Measurements from ENCODE around the gene PPP1R14B. TPM values are rescaled to one million over a fixed set of nuclear protein-coding genes. Genes with fewer than 3 reads are reported as not detected.
A peak's percentile ranks its signal among the peaks of the same experiment; 100 is the strongest.

The PPP1R14B gene
- total RNA-seq, 1 donor from 2014 or later = 76.5 TPM

DNA sequence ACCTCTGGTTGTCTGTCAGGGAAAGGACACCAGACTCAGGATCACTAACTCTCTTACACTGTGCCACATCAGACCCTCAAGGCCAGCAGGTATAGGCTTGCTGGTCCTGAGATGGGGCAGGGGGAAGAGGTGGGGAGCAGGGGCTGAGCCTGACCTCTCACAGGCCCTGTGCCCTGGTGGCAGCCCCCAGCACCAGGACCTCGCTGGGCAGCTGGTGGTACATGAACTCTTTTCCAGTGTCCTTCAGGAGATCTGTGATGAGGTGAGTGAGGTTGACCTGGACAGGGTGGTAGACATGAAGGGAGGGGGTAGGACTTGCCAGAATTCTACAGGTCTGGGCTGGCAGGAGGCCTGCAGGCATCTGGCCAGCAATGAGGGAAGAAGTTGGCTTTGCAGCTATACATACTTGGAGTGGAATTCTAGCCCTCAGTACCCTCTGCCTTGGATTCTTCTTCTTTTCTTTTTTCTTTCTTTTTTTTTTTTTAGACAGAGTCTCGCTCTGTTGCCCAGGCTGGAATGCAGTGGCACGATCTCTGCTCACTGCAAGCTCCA lies 19.3 kb downstream of the PPP1R14B start:
- Histone ChIP-seq H3K27ac (peak overlapping the region; percentile 93), H3K4me3 (peak overlapping the region; percentile 96), H3K4me1 (peaks cover 42% of the 10 kb centered on the region), H3K9me3 (no peaks in the 10 kb centered on the region), H3K36me3 (peaks cover 12% of the 10 kb centered on the region), H3K27me3 (no peaks in the 10 kb centered on the region)
- intact Hi-C loops (cut with DNase I) = no loop called here
- no peak for ATAC-seq
- TF ChIP-seq, protein P1, sequence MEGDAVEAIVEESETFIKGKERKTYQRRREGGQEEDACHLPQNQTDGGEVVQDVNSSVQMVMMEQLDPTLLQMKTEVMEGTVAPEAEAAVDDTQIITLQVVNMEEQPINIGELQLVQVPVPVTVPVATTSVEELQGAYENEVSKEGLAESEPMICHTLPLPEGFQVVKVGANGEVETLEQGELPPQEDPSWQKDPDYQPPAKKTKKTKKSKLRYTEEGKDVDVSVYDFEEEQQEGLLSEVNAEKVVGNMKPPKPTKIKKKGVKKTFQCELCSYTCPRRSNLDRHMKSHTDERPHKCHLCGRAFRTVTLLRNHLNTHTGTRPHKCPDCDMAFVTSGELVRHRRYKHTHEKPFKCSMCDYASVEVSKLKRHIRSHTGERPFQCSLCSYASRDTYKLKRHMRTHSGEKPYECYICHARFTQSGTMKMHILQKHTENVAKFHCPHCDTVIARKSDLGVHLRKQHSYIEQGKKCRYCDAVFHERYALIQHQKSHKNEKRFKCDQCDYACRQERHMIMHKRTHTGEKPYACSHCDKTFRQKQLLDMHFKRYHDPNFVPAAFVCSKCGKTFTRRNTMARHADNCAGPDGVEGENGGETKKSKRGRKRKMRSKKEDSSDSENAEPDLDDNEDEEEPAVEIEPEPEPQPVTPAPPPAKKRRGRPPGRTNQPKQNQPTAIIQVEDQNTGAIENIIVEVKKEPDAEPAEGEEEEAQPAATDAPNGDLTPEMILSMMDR (IDR thresholded peaks at IDR 0.05) = no peak
- DNase-seq = no peak

DNA sequence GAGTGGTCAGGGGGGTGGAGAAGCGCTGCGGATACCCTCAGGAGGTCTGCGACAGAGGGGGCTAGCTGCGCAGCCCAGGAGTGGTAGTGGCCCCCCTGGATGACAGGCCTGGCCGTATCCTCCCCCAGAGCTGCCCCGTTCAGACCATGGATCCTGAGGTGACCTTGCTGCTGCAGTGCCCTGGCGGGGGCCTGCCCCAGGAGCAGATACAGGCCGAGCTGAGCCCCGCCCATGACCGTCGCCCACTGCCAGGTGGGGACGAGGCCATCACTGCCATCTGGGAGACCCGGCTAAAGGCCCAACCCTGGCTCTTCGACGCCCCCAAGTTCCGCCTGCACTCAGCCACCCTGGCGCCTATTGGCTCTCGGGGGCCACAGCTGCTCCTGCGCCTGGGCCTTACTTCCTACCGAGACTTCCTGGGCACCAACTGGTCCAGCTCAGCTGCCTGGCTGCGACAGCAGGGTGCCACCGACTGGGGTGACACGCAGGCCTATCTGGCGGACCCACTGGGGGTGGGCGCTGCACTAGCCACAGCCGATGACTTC lies 20.2 kb downstream of the PPP1R14B start:
- ATAC-seq (peak; percentile 65), DNase-seq (peak; percentile 87)
- Histone ChIP-seq H3K36me3 (peaks cover 18% of the 10 kb centered on the region), H3K4me3 (peak overlapping the region; percentile 96), H3K27me3 (no peaks in the 10 kb centered on the region), H3K4me1 (peaks cover 40% of the 10 kb centered on the region), H3K9me3 (no peaks in the 10 kb centered on the region), H3K27ac (peak overlapping the region; percentile 93)
- intact Hi-C loops (cut with DNase I) = no loop called here
- TF ChIP-seq, protein P1 (IDR thresholded peaks at IDR 0.05) = no peak

DNA sequence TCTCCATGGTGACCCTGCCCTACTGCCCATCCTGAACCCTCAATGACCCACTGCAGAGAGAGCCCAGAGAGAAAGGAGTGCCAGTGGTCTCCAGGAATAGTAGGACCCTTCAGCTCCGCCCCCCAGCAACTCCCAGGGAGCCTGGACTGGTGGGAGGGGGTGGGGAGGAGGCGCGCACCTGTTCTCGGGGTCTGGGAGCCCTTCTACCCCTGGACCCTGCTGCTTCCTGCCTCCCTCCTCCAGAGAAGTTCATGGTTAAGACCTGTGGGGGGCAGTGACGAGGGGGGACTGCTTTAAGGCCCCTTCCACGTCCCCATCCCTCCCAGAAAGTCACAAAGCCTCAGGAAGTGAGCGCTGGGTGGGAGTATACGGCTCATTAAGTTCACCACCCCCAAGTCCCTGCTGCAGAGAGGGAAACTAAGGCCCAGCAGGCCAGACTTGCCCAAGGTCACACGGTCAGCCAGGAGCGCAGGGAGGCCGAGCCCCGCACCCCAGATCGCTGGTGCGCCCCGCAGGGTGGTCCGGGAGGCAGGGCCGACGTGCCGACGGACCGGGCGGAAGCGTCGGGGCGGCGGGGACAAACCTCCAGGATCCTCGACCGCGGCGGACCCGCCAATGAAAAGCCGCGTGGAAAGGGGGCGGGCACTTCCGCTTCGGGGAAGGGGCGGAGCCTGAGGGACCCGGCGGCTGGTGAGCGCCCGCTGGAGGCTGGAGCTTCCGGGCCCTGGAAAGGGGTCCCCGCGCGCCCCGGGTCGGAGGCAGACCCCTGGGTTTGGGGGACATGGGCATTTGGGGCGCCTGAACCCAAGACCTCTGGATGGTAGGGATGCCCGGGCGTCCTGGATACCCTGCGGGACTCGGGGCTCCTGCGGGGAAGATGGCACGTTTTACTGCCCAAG lies 20.9 kb downstream of the PPP1R14B start, which contains the start of the genes NUDT22 and TRPT1:
TSS of gene NUDT22 (plus strand) at position 667 of the 899 bp plus-strand sequence. CDS start 379 bp downstream, outside the sequence.
TSS of gene TRPT1 (minus strand) at position 579 of the 899 bp plus-strand sequence. CDS start at position 253, 326 bp downstream.
- peaks cover 25% of the 10 kb centered on the region for H3K36me3 ChIP-seq
- H3K27ac ChIP-seq = peak within 1 kb of the TSS; percentile 93
- DNase-seq (peak; percentile 96), ATAC-seq (peak; percentile 87)
- no peaks in the 10 kb centered on the region for H3K9me3 ChIP-seq
- intact Hi-C loops (cut with DNase I) = no loop called here
- TF ChIP-seq, protein P1 (IDR thresholded peaks at IDR 0.05) = no peak
- peak within 1 kb of the TSS; percentile 96 for H3K4me3 ChIP-seq
- peaks cover 35% of the 10 kb centered on the region for H3K4me1 ChIP-seq
- no peaks in the 10 kb centered on the region for H3K27me3 ChIP-seq

DNA sequence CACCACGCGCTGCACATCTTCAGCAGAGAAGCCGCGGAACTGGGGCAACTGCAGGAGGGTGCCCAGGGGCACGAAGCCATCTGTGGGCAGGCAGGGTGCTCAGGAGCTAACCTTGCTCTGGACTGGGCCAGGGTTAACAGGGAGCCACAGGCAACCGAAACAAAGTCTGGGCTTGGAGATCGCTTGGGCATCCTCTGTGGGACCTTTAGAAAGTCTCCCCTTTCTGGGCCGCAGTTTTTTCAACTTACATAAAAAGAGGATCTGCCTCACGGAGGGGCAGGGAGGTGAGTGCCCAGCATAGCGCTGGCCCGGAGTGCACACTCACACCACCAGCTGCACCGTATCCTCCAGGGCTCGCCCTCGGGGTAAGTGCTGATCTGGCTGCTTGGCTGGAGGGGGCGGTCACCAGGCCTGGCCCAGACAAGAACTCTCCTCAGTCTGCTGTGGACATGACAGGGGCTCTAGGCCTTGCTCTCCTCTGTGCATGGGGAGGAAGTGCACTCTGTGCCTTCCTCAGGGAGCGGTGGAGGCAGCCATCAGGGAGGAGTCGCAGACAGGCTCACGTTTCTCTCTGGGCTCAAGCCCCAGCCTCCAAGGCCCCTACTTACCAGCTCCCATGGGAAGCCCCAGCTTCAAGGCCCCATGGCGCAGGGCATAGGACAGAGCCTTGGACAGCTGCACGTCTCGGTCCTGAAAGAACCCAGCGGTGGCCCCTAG lies 21.7 kb downstream of the PPP1R14B start:
- ATAC-seq (no peak), DNase-seq (peak; percentile 69)
- H3K4me1 ChIP-seq = peaks cover 35% of the 10 kb centered on the region
- H3K27me3 ChIP-seq = no peaks in the 10 kb centered on the region
- peaks cover 31% of the 10 kb centered on the region for H3K36me3 ChIP-seq
- TF ChIP-seq, protein P1 (IDR thresholded peaks at IDR 0.05) = no peak
- no peaks in the 10 kb centered on the region for H3K9me3 ChIP-seq
- intact Hi-C loops (cut with DNase I) = no loop called here
- peak overlapping the region; percentile 93 for H3K27ac ChIP-seq
- peak overlapping the region; percentile 96 for H3K4me3 ChIP-seq

DNA sequence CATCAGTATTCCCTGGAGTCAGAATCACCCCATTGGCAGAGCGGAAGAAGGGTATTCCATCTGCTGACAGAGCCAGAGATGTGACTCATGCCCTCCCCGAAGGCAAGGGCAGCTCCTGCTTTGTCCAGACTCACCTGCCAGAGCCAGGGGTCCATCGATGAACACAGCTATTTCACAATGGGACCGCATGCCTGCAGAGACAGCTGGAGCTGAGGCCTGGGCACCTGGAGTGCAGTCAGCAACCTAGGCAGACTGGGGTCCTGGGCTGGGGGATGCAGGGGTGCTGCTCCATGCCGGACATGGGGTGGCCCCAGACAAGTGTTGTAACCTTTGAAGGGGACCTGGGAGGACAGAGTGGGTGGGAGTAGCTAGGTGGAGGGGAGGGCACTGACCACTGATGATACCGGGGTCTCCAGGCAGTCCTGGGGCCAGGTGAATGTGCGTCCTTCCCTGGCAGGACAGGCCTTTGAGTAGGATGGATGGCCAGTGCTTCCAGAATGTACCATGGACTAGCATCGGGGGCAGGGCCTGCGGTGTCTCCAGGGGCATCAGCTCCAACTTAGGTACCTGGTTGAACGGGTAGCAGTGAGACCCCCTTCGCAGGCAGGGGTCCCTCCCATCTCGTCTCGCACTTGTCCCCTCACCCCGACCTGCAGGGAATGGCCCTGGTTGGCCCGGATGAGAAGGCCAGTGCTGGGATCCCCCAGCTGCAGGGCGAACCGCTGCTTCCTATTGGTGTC lies 22.4 kb downstream of the PPP1R14B start:
- Histone ChIP-seq H3K4me3 (no peak overlapping the region), H3K9me3 (no peaks in the 10 kb centered on the region), H3K36me3 (peaks cover 39% of the 10 kb centered on the region), H3K27me3 (no peaks in the 10 kb centered on the region), H3K27ac (no peak overlapping the region), H3K4me1 (peaks cover 27% of the 10 kb centered on the region)
- TF ChIP-seq, protein P1 (IDR thresholded peaks at IDR 0.05) = no peak
- intact Hi-C loops (cut with DNase I) = no loop called here
- DNase-seq (no peak), ATAC-seq (no peak)

Data from upper lobe of right lung (tissue), 1 donor.